ENCODE data around the gene SUSD5.
A peak's percentile ranks its signal among the peaks of the same experiment; 100 is the strongest.

The SUSD5 gene

GRCh38 chr3:33134026-33134625, 84.5 kb downstream of the SUSD5 start:
- no peak for TF ChIP-seq CTCF (IDR thresholded peaks at IDR 0.05; ENCODE audit: low read depth, low read length, missing control alignments)
- no peak for DNase-seq (ENCODE audit: low read depth)
- no peak overlapping the region for H3K4me3 ChIP-seq (ENCODE audit: low read depth, low read length)

- H3K4me3 ChIP-seq (ENCODE audit: low read depth, low read length): no peak overlapping the region
- DNase-seq (ENCODE audit: low read depth): no peak
- TF ChIP-seq CTCF (IDR thresholded peaks at IDR 0.05; ENCODE audit: low read depth, low read length, missing control alignments): no peak
Observed at GRCh38 chr3:33132019-33132360, 86.6 kb downstream of the SUSD5 start.

GRCh38 chr3:33131331-33132018, 87.1 kb downstream of the SUSD5 start:
- no peak for DNase-seq (ENCODE audit: low read depth)
- TF ChIP-seq CTCF (IDR thresholded peaks at IDR 0.05; ENCODE audit: low read depth, low read length, missing control alignments): peak; percentile 64
- H3K4me3 ChIP-seq (ENCODE audit: low read depth, low read length): no peak overlapping the region

GRCh38 chr3:33130144-33130543, 88.5 kb downstream of the SUSD5 start:
- no peak for DNase-seq (ENCODE audit: low read depth)

GRCh38 chr3:33128706-33129105, 89.9 kb downstream of the SUSD5 start:
- TF ChIP-seq CTCF (IDR thresholded peaks at IDR 0.05; ENCODE audit: low read depth, low read length, missing control alignments): no peak
- H3K4me3 ChIP-seq (ENCODE audit: low read depth, low read length): no peak overlapping the region
- DNase-seq (ENCODE audit: low read depth): no peak

More at GRCh38 chr3:33130144-33130543, 88.5 kb downstream of the SUSD5 start:
- H3K4me3 ChIP-seq (ENCODE audit: low read depth, low read length): no peak overlapping the region
- no peak for TF ChIP-seq CTCF (IDR thresholded peaks at IDR 0.05; ENCODE audit: low read depth, low read length, missing control alignments)

GRCh38 chr3:33125840-33126239, 92.8 kb downstream of the SUSD5 start:
- no peak for TF ChIP-seq CTCF (IDR thresholded peaks at IDR 0.05; ENCODE audit: low read depth, low read length, missing control alignments)
- no peak overlapping the region for H3K4me3 ChIP-seq (ENCODE audit: low read depth, low read length)
- DNase-seq (ENCODE audit: low read depth): no peak

GRCh38 chr3:33124638-33125037, 94.0 kb downstream of the SUSD5 start:
- no peak for DNase-seq (ENCODE audit: low read depth)
- no peak for TF ChIP-seq CTCF (IDR thresholded peaks at IDR 0.05; ENCODE audit: low read depth, low read length, missing control alignments)
- no peak overlapping the region for H3K4me3 ChIP-seq (ENCODE audit: low read depth, low read length)
